Hepatocyte (in vitro differentiated cells): Measurements from ENCODE around the gene LMF2. TPM values are rescaled to one million over a fixed set of nuclear protein-coding genes. Genes with fewer than 3 reads are reported as not detected.
A peak's percentile ranks its signal among the peaks of the same experiment; 100 is the strongest.

Experiments used
- DNase-seq: peaks from one replicate; pipeline ENCODE4 v3.0.0-alpha.2; 2016; ENCODE audit warnings: low spot score
- H2AFZ ChIP-seq: fragments of 200-600 bp; sonication (generic); 2 replicates; pipeline ENCODE4 v1.6.0; 2016; ENCODE audit warnings: antibody characterized with exemption, mild to moderate bottlenecking
- H3K27ac ChIP-seq: fragments of 200-600 bp; sonication (generic); 2 replicates; pipeline ENCODE4 v1.5.1; 2016; ENCODE audit warnings: mild to moderate bottlenecking
- H3K27me3 ChIP-seq: fragments of 200-600 bp; sonication (generic); 2 replicates; pipeline ENCODE4 v1.6.1; 2016
- H3K36me3 ChIP-seq: fragments of 200-600 bp; sonication (generic); replicated peaks from 2 replicates; pipeline ENCODE4 v1.5.1; 2016; ENCODE audit warnings: low read depth; ENCODE audit not compliant: insufficient read depth
- H3K4me1 ChIP-seq: fragments of 200-600 bp; sonication (generic); 2 replicates; pipeline ENCODE4 v1.5.1; 2016; ENCODE audit warnings: mild to moderate bottlenecking, moderate library complexity; ENCODE audit not compliant: insufficient read depth
- H3K4me2 ChIP-seq: fragments of 200-600 bp; sonication (generic); 2 replicates; pipeline ENCODE4 v1.6.0; 2016
- H3K4me3 ChIP-seq: fragments of 200-600 bp; sonication (generic); 2 replicates; pipeline ENCODE4 v1.5.1; 2016; ENCODE audit warnings: mild to moderate bottlenecking
- H3K79me2 ChIP-seq: fragments of 200-600 bp; sonication (generic); 2 replicates; pipeline ENCODE4 v1.6.0; 2017; ENCODE audit warnings: mild to moderate bottlenecking
- H3K9me2 ChIP-seq: fragments of 200-600 bp; sonication (generic); replicated peaks from 2 replicates; pipeline ENCODE4 v1.6.0; 2017; ENCODE audit warnings: mild to moderate bottlenecking; ENCODE audit not compliant: insufficient read depth
- H3K9me3 ChIP-seq: fragments of 200-600 bp; sonication (generic); 2 replicates; pipeline ENCODE4 v1.5.1; 2016; ENCODE audit warnings: low read depth, mild to moderate bottlenecking
- H4K20me1 ChIP-seq: fragments of 200-600 bp; sonication (generic); 2 replicates; pipeline ENCODE4 v1.6.0; 2016; ENCODE audit warnings: mild to moderate bottlenecking; ENCODE audit not compliant: insufficient read depth, poor library complexity, severe bottlenecking
- CTCF ChIP-seq: fragments of 200-600 bp; sonication (generic); IDR thresholded peaks from 2 replicates; pipeline ENCODE4 v1.5.1; 2016; ENCODE audit warnings: antibody characterized with exemption, mild to moderate bottlenecking; ENCODE audit not compliant: poor library complexity
- EZH2 ChIP-seq: fragments of 200-600 bp; sonication (generic); IDR thresholded peaks from 2 replicates; pipeline ENCODE4 v1.6.1; 2016; ENCODE audit warnings: antibody characterized with exemption, mild to moderate bottlenecking, borderline replicate concordance
- EZH2phosphoT487 ChIP-seq: fragments of 200-600 bp; sonication (generic); IDR thresholded peaks from one replicate; pipeline ENCODE4 v1.6.1; 2018; ENCODE audit warnings: antibody characterized with exemption, mild to moderate bottlenecking, low read depth, moderate library complexity; ENCODE audit not compliant: unreplicated experiment, severe bottlenecking
- WGBS: methylation state at CpG from one replicate; pipeline ENCODE4 v1.1.6; 2016; ENCODE audit warnings: low lambda C conversion rate; ENCODE audit errors: missing lambda C conversion rate; 5-methylcytosine and 5-hydroxymethylcytosine counted together
- polyA plus RNA-seq: library from polyadenylated mRNA; unstranded; fragments of >200 nt; fragmentation: Nextera tagmentation; extraction: Ambion mirVana; gene quantifications from 2 replicates; pipeline ENCODE4 v1.2.1, GENCODE V29; 2016
- total RNA-seq: library from RNA; depleted of rRNA; stranded (reverse); fragments of >200 nt; gene quantifications from 2 replicates; pipeline ENCODE4 v1.2.3, GENCODE V29; 2014

LMF2 gene
- total RNA-seq (22.4 and 32.8 TPM in 2 replicates), polyA plus RNA-seq (97.6 and 128 TPM in 2 replicates)

DNA sequence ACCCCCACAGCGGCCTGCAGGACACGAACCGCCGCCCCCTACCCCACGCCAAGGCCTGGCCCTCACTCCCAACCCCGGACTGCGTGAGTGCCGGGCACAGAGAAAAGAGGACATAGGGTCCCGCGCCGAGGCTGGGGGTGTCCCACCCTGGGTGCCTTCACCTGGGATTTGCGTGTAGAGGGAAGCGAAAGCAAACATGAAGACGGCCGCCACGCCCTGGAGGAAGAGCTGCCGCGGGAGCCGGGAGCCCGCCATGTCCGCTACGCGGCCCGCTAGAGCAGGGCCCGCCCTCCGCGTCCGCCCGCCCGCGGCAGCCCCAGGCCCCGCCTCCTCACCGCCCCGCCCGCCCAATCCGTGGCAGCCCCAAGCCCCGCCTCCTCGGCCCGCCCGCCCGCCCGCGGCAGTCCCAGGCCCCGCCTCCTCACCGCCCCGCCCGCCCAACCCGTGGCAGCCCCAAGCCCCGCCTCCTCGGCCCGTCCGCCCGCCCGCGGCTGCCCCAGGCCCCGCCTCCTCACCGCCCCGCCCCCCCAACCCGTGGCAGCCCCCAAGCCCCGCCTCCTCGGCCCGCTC lies at the start of gene LMF2:
TSS of gene LMF2 (minus strand) at position 282 of the 570 bp plus-strand sequence. CDS start at position 255, 27 bp downstream.
- Histone ChIP-seq H3K4me3 (peak within 1 kb of the TSS; percentile 99), H3K9me3 (no peaks in the 10 kb centered on the region), H4K20me1 (no peaks in the 10 kb centered on the region), H2AFZ (peak within 1 kb of the TSS; percentile 100), H3K27ac (peak within 1 kb of the TSS; percentile 95), H3K36me3 (no peaks in the 10 kb centered on the region), H3K4me2 (peak within 1 kb of the TSS; percentile 96), H3K79me2 (peaks cover 54% of the 10 kb centered on the region), H3K27me3 (no peaks in the 10 kb centered on the region), H3K4me1 (peaks cover 14% of the 10 kb centered on the region), H3K9me2 (no peaks in the 10 kb centered on the region)
- no peak for TF ChIP-seq EZH2phosphoT487
- no peak for TF ChIP-seq EZH2
- no peak for TF ChIP-seq CTCF
- under 1% methylated on average over 24 of the region's 62 CpGs for WGBS
- no peak for DNase-seq

DNA sequence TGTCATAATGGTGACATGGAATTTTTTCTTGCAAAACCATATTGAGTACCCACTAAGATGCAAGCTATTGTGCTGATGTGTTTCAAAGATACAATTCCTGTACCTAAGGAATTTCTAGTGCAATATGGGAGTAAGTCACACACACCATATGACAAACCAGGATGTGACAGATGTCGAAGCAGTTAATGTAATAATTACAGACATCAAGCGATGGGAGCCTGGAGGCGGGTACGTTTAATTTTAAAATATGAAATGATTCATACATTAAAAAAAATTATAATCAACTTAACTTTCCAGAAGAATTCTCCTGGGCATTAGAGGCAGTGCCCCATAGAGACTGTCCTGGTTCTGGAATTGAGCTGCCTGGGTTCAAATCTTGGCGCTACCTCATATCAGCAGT lies 49.2 kb upstream of the LMF2 start:
- TF ChIP-seq EZH2 (no peak), EZH2phosphoT487 (no peak), CTCF (no peak)
- no peak for DNase-seq
- Histone ChIP-seq H3K27ac (no peak overlapping the region), H3K9me3 (no peaks in the 10 kb centered on the region), H3K4me3 (no peak overlapping the region), H3K79me2 (no peaks in the 10 kb centered on the region), H2AFZ (no peak overlapping the region), H3K9me2 (no peaks in the 10 kb centered on the region), H4K20me1 (no peaks in the 10 kb centered on the region), H3K4me1 (no peaks in the 10 kb centered on the region), H3K27me3 (no peaks in the 10 kb centered on the region), H3K4me2 (no peak overlapping the region), H3K36me3 (no peaks in the 10 kb centered on the region)
- 91% methylated on average over 5 of the region's 5 CpGs for WGBS

DNA sequence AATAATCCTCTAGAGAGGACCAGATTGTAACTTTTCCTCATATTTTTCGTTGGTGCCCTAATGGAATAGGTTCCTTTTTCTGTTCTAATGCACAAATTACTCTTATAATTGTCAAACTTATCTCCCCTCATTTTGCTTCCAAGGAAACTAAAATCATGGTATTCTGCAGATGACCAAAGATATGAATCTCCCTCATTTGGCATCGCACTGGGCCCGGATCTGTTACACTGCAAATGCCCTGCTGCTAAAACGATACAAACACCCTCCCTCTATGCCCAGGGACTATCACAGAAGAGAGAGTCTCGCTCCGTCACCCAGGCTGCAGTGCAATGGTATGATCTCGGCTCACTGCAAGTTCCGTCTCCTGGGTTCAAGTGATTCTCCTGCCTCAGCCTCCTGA lies 45.8 kb upstream of the LMF2 start:
- Histone ChIP-seq H3K9me3 (no peaks in the 10 kb centered on the region), H3K27ac (no peak overlapping the region), H3K79me2 (no peaks in the 10 kb centered on the region), H3K27me3 (no peaks in the 10 kb centered on the region), H4K20me1 (no peaks in the 10 kb centered on the region), H3K4me2 (no peak overlapping the region), H3K4me3 (no peak overlapping the region), H3K4me1 (no peaks in the 10 kb centered on the region), H2AFZ (no peak overlapping the region), H3K36me3 (no peaks in the 10 kb centered on the region), H3K9me2 (no peaks in the 10 kb centered on the region)
- no peak for DNase-seq
- TF ChIP-seq EZH2phosphoT487: no peak
- no peak for TF ChIP-seq CTCF
- TF ChIP-seq EZH2: no peak
- 77% methylated on average over 8 of the region's 8 CpGs for WGBS
